Umbilical cord (tissue), 2 donors: ENCODE results near the gene STPG4. TPM values are rescaled to one million over a fixed set of nuclear protein-coding genes. Genes with fewer than 3 reads are reported as not detected.
"Not testable (repeated sequence)": the region's sequence is repeated elsewhere in the genome, so short reads cannot be mapped to it uniquely, and the experiment has no call there.

Experiments used
- DNase-seq: peaks from one replicate; pipeline ENCODE4 v3.0.0-alpha.2; 2015; ENCODE audit warnings: low spot score
- total RNA-seq: library from RNA; depleted of rRNA; stranded (reverse); fragments of >200 nt; gene quantifications from one replicate; pipeline ENCODE4 v1.2.3, GENCODE V29; 2014; ENCODE audit warnings: low replicate concordance; ENCODE audit not compliant: insufficient read depth

Gene STPG4
- total RNA-seq, 1 donor from 2014 or later: 8.4 TPM

DNA sequence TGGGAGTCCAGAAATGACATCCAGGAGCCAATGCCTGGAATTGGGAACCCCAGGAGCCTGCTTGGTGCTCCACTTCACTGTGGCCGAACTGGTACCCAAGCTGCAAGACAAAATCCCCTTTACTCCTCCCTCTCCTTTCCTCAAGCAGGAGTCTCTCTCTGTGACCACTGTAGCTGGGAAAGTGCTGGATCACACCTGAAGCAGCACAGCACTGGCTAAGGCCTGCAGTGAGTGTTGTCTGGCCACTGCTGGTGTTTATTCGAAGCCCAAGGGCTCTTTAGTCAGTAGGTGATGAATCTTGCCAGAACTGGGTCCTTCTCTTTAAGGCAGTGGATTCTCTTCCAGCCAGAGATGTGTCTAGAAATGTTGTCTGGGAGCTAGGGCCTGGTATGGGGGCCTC, 26.4 kb downstream of the STPG4 start:
- no peak for DNase-seq

DNA sequence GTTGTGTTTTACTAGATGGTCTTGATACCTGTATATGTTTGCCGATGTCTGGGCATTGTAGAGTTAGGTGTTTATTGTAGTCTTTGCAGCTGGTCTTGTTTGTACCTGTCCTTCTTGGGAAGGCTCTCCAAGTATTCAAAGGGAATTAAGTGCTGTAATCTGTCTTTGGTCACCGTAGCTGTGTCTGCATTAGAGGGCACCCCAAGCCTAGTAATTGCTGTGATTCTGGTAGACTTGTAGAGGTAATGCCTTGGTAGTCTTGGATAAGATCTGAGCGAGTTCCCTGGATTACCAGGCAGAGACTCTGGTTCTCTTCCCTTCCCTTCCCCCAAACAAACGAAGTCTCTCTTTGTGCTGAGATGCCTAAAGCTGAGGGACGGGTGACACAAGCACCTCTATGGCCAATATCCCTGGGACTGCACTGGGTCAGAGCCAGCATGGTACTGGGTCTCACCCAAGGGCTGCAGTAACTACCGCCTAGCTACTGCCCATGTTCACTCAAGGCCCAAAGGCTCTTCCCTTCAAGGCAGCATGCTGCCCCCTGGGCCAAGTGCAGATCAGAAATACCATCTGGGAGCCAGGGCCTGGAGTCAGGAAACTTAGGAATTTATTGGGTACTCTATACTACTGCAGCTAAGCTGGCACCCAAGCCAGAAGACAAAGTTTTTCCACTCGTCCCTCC, 27.1 kb downstream of the STPG4 start:
- no peak for DNase-seq

DNA sequence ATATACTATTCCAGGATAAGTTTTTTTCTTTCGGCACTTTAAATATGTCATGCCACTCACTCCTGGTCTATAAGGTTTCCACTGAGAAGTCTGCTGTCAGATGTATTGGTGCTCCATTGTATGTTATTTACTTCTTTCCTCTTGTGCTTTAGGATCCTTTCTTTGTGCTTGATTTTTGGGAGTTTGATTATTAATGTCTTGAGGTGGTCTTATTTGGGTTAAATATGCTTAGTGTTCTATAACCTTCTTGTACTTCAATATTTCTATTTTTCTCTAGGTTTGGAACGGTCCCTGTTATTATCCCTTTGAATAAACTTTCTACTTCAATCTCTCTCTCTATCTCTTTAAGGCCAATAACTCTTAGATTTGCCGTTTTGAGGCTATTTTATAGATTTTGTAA, 28.3 kb downstream of the STPG4 start:
- no peak for DNase-seq

DNA sequence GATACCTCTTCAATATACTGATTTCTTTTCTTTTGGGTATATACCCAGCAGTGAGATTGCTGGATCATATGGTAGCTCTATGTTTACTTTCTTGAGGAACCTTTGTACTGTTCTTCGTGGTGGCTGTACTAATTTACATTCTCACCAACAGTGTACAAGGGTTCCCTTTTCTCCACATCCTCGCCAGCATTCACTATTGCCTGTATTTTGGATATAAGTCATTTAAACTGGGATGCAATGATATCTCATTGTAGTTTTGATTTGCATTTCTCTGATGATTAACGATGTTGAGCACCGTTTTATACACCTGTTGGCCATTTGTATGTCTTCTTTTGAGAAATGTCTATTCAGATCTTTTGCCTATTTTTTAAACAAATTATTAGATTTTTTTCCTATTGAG, 30.4 kb downstream of the STPG4 start:
- not testable (repeated sequence) for DNase-seq

DNA sequence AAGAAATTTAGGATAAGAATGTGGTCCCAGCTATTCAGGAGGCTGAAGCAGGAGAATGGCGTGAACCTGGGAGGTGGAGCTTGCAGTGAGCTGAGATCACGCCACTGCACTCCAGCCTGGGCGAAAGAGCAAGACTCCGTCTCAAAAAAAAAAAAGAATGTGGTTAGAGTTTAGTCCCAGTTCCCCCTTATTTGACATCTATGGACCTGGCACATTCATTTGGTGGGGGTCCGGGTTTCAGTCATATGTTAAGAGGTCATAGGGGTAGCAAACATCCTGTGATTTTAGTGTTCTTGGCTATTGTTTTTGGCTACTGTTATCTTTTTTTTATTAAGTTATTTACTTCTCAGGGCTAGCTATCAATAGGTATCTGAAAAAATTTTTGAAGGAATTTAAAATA, 34.7 kb downstream of the STPG4 start:
- not testable (repeated sequence) for DNase-seq

DNA sequence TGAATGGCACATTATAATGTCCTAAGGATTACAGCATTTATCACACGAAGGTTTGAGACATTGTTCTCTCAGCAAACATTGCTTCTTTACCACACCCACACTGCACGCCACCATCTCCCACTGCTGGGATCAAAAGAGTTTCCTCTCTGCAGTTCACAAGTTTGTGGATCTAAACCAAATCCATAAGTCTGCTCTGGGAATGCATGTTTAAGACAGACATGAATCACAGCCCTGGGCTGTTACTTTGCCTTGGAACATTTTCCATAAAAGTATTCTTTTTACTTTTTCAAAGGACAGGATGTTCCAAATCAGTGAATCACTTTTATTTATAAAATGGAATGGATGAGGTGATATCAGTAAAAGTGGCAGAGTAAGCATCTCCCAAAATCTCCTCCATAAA, 36.1 kb downstream of the STPG4 start:
- peak; percentile 94 for DNase-seq

DNA sequence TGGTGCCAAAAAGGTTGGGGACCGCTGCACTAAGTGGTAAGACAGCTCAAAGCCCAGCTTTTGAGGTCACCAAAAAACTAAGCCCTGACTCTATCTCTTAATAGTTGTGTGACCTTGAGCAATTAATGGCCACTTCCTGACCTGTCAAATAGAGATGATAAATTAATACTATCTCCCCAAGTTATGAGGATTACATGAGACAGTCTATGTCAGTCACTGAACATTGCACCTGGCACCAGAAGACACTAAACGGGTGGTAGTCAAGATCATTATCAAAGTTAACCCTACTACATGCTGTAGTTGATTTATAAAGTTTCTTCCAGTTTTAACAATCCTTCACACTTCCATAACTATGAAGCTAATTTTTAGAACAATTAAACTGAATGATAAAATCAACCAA, 36.5 kb downstream of the STPG4 start:
- no peak for DNase-seq

DNA sequence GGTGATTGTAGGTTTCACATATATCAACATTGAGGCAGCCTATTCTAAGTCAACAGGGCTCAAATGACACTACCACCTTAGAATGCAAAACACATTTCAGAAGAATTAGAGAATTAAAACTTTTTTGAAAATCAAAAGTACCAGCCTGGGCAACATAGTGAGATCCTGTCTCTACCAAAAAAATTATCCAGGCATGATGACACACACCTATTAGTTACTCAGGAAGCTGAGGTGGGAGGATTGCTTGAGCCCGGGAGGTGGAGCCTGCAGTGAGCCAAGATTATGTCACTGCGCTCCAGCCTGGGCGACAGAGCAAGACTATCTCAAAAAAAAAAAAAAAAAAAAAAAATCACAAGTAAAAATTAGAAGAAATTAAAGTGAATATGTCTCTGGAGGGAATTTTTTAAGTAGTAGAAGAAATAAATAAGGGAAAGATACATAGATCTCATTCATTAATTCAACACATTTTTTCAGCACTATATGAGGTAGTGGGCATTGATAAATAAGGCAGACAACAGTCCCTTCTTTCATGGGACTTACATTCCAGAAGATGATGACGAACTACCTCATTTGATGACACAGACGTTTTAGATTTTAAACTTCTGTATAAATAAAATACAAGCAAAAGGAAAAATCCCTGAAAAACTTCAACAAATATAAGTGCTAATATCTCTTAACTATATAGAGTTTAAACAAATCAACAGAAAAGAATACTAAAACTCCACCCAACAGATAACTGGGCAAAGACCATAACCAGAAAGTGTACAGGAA, 42.3 kb downstream of the STPG4 start:
- no peak for DNase-seq

DNA sequence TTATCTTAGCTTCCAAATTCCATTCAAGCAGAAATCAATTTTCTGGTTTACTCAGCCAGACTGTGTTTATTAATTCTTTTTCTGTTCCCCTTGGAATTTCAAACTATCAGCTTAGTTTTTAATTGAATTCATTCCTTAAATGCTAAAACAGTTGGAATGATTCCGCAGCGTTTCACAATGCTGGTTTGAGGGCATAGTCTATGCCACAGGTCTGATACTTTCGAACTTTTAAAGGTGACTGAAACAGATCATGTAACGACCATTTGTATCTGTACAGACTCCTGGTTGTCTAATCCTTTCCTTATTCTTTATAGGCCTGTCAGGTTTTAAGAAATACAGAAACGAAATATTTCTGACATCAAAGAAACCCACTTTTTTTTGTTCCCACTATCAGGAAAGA, 45.4 kb downstream of the STPG4 start:
- DNase-seq: no peak

DNA sequence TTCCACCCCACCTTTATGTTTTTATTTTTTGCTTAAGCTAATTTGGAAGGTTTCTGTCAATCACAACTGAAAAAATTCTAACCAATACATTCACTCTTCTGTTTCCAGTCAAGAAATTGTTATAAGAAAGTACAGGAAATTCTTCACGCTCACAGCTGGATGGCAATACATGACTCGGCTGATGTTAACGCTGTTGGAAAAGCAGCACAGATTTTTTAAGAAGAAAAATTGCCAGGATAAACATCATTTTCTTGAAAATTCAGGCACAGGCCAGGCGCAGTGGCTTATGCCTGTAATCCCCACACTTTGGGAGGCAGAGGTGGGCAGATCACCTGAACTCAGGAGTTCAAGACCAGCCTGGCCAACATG, 46.1 kb downstream of the STPG4 start:
- DNase-seq: no peak

DNA sequence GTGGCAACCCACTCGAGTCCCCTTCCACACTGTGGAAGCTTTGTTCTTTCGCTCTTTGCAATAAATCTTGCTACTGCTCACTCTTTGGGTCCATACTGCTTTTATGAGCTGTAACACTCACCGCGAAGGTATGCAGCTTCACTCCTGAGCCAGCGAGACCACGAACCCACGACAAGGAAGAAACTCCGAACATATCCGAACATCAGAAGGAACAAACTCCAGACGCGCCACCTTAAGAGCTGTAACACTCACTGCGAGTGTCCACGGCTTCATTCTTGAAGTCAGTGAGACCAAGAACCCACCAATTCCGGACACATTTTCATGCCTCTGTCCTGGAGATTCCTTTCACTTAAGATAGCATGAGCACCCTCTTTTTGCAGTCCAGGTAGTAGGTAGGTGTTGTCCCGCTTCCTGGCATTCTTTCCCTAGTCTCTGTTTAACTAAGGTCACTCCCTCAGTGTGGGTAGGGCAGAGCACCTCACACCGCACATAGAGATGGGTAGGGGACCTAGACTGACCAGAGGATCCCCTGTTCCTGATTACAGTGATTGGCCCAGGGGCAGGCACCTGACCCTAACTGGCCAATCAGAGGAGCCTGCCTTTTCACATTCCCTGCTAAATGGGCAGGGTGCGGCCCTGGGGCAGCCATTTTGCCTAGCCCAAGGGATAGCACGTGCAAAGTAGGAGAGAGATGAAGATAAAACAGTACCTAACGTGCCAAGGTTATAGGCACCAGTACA, 46.7 kb downstream of the STPG4 start:
- DNase-seq: not testable (repeated sequence)

DNA sequence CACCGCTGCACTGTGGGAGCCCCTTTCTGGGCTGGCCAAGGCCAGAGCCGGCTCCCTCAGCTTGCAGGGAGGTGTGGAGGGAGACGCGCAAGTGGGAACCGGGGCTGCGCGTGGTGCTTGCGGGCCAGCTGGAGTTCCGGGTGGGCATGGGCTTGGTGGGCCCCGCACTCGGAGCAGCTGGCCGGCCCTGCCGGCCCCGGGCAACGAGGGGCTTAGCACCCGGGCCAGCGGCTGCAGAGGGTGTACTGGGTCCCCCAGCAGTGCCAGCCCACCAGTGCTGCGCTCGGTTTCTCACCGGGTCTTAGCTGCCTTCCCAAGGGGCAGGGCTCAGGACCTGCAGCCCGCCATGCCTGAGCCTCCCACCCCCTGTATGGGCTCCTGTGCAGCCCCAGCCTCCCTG, 47.9 kb downstream of the STPG4 start:
- DNase-seq: not testable (repeated sequence)

DNA sequence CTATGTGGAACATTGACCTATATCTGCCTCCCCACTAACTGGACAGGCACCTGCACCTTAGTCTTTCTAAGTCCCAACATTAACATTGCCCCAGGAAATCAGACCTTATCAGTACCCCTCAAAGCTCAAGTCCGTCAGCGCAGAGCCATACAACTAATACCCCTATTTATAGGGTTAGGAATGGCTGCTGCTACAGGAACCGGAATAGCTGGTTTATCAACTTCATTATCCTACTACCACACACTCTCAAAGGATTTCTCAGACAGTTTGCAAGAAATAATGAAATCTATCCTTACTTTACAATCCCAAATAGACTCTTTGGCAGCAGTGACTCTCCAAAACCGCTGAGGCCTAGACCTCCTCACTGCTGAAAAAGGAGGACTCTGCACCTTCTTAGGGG, 48.9 kb downstream of the STPG4 start:
- DNase-seq: not testable (repeated sequence)

DNA sequence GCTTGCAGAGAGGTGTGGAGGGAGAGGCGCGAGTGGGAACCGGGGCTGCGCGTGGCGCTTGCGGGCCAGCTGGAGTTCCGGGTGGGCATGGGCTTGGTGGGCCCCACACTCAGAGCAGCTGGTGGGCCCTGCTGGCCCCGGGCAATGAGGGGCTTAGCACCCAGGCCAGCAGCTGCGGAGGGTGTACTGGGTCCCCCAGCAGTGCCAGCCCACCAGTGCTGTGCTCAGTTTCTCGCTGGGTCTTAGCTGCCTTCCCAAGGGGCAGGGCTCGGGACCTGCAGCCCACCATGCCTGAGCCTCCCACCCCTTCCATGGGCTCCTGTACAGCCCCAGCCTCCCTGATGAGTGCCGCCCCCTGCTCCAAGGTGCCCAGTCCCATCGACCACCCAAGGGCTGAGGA, 55.4 kb downstream of the STPG4 start:
- not testable (repeated sequence) for DNase-seq

DNA sequence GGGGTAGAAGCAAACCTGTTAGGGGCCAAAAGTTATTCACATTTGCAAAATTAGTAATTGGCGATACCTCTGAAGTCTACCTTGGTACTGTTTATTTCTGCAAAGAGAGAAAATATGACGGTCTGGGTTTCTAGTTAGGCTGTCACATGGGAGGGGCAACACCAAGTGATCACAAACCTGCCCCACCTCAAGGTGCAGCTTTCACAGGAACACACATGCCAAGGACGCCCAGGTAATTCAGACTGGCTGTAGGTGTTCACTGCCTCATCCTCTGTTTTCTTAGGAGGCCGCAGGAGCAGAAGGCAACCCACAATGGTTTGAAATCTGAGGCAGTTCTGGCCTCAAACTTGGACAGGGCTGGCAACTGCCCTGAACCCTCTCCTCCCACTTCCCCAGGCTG, 56.2 kb downstream of the STPG4 start:
- DNase-seq: no peak

DNA sequence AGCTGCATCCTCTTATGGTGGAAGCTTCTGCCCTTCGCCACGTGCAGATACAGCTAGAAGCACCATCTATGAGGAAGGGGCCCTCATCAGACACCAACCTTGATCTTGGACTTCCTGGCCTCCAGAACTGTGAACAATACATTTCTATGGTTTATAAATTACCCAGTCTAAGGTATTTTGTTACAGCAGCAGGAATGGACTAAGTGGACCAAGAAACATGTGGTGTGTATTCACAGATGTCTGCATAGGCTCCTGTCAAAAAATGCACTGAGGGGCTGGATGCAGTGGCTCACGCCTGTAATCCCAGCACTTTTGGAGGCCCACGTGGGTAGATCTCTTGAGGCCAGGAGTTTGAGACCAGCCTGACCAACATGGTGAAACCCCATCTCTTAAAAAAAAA, 57.5 kb downstream of the STPG4 start:
- DNase-seq: no peak

DNA sequence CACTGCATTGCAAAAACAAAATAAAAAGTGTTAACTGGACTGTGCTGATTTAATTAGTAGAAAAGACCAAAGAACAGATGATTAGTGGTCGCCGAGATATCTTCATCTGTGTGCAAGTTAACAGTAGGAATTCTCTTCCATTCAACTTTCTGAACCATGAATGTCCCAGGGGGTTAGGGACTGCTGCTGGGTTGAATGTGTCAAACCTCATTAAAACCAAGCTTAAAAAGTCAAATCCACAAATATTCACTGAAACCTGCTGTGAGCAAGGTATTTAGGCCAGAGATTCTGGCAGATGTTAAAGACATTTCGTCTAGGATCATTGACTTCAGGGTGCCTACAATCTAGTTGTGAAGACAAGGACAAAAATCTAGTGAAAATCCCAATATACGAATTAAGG, 58.7 kb downstream of the STPG4 start:
- no peak for DNase-seq

DNA sequence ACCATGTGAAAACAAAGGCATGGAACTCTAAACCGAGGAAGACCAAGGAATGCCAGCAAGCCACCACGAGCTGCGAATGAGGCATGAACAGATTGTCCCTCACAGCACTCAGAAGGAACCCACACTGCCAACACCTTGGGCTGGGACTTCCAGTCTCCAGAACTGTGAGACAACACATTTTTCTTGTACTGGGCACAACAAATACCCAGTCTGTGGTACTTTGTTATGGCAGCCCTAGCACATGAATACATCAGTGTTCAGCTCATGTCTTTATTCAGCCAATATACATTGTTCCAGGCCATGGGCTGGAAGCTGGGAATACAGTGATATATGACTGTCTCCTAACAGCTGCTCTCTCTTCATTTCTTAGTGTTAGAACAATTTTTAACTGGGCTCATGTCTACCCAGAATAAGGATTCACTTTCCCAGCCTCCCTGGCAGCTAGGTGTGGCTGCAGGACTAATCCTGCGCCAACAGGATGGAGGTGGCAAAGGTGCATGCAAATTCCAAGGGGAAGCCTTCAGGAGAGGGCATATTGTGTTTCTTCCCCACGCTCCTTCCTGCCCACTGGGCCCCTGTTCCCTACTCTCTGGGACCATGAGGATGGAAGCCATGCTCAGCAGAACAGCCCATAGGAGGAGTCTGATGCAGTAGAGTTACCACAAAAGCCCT, 59.6 kb downstream of the STPG4 start:
- DNase-seq: no peak

DNA sequence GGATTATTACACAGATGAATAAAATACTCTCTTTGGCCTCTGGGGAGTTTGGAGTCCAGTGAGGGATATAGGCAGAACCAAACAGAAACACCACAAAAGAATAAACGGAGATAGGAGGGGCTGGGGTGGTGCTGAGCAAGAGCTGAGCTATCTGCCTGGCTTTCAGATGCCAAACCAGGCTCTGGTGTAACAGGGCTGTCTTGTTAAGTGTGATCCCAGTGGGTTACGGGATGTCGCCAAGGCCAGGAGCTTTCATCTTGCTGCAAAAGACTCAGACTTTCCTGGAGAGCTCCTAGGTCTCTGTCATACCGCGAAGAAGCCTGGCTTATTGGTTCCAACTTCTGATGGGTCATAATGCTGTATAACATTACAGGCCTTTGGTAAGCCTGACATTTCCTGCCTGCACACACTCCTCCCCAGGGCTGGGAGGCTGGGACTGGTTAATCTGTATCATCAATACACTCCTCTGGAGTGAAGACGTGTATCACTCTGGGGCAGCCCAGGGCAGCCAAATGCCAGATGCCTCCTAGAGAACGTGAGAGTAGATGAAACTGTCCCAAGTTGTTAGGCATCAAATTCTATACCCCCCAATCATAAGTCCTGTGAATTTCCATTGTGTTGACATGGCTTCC, 60.5 kb downstream of the STPG4 start:
- DNase-seq: no peak

DNA sequence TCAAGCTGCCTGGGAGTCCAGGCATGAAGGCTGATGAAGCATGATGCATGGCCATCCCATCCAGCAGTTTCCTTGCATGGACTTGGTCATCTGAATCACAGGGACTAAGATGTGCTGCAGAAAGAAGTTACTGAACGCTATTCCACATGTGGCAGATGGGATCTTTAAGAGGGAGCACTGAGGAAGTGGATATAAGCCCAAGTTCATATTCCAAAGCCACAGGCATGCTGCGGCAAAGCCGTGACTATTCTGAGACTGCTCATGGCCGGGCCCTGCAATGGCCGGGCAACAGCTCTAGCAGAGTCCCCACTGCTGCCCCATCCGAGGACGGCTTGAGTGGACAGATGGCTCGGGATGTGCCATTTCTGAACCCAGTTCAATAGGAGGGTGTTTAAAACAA, 61.5 kb downstream of the STPG4 start:
- DNase-seq: no peak

DNA sequence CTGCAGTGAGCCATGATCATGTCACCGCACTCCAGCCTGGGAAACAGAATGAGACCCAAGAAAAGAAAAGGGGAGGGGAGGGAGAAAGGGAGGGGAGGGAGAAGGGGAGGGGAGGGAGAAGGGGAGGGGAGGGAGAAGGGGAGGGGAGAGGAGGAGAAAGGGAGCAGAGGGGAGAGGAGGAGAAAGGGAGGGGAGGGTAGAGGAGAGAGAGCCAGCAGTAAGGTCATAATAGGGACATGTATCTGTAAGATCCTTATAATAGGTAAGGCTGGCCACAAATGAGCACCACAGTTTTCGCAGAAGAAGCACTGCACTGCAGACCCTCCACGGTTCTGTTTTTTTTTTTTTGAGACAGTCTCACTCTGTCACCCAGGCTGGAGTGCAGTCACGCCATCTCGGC, 62.6 kb downstream of the STPG4 start:
- no peak for DNase-seq

DNA sequence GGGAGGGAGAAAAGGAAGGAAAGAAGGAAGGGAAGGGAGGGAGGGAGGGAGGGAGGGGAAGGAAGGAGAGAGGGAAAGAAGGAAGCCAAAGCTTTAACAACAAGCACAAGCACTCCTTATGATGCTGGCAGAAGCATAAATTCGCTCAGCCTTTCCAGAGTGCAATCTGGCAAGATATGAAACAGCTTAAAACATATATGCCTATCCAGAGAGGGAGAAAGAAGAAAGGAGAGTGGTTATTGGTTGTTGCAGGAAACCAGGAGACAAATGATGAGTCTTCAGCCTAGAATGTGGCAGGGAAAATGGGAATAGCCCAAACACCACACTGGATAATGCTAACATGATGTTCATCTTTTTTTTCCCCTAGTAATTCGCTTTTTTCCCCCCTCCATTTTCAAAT, 64.0 kb downstream of the STPG4 start:
- DNase-seq: peak; percentile 92
